Neural cell (in vitro differentiated cells): ENCODE results near the gene NIPA2. TPM values are rescaled to one million over a fixed set of nuclear protein-coding genes. Genes with fewer than 3 reads are reported as not detected.

Experiments
- H2AFZ ChIP-seq: fragments of 200-600, 300-800 bp; sonication (generic), shearing (Covaris generic); 2 replicates; pipeline ENCODE4 v1.6.0; 2014; ENCODE audit warnings: low read depth, mild to moderate bottlenecking, antibody characterized with exemption, low read length, moderate library complexity
- H3F3A ChIP-seq: fragments of 200-600 bp; shearing (Covaris generic); 2 replicates; pipeline ENCODE4 v1.6.1; 2016; ENCODE audit warnings: mild to moderate bottlenecking, moderate library complexity, mixed read lengths, antibody characterized with exemption, low read length; ENCODE audit not compliant: insufficient read depth, poor library complexity, severe bottlenecking
- H3K27ac ChIP-seq: fragments of 200-600, 300-800 bp; sonication (generic), shearing (Covaris generic); 2 replicates; pipeline ENCODE4 v1.5.1; 2014; ENCODE audit warnings: mild to moderate bottlenecking, low read length, moderate library complexity
- H3K27me3 ChIP-seq: fragments of 300-800, 200-600 bp; sonication (generic), shearing (Covaris generic); 2 replicates; pipeline ENCODE4 v1.6.0; 2014; ENCODE audit warnings: mild to moderate bottlenecking, low read depth, low read length, moderate library complexity; ENCODE audit not compliant: insufficient read depth
- H3K36me3 ChIP-seq: fragments of 300-800, 200-600 bp; sonication (generic), shearing (Covaris generic); 2 replicates; pipeline ENCODE4 v1.5.1; 2014; ENCODE audit warnings: mild to moderate bottlenecking, antibody characterized with exemption, low read length, moderate library complexity; ENCODE audit not compliant: insufficient read depth
- H3K4me2 ChIP-seq: fragments of 300-800, 200-600 bp; sonication (generic), shearing (Covaris generic); 2 replicates; pipeline ENCODE4 v1.6.0; 2014; ENCODE audit warnings: mild to moderate bottlenecking, low read length
- H3K4me3 ChIP-seq: fragments of 300-800, 200-600 bp; sonication (generic), shearing (Covaris generic); 2 replicates; pipeline ENCODE4 v1.5.1; 2014; ENCODE audit warnings: mild to moderate bottlenecking, low read length, moderate library complexity
- H3K79me2 ChIP-seq: fragments of 200-600 bp; shearing (Covaris generic); replicated peaks from 2 replicates; pipeline ENCODE4 v1.6.0; 2014; ENCODE audit warnings: mild to moderate bottlenecking, low read length, moderate library complexity; ENCODE audit not compliant: insufficient read depth
- H3K9ac ChIP-seq: fragments of 300-800, 200-600 bp; sonication (generic), shearing (Covaris generic); 2 replicates; pipeline ENCODE4 v1.6.1; 2016; ENCODE audit warnings: mild to moderate bottlenecking, low read length, mixed read lengths
- H3K9me2 ChIP-seq: fragments of 200-600 bp; shearing (Covaris generic); 2 replicates; pipeline ENCODE4 v1.6.1; 2016; ENCODE audit warnings: mild to moderate bottlenecking, low read length, mixed read lengths; ENCODE audit not compliant: insufficient read depth
- H3K9me3 ChIP-seq: fragments of 200-600, 300-800 bp; sonication (generic), shearing (Covaris generic); 2 replicates; pipeline ENCODE4 v1.6.1; 2016; ENCODE audit warnings: mild to moderate bottlenecking, mixed run types, low read length, moderate library complexity, mixed read lengths
- H4K20me1 ChIP-seq: fragments of 200-600 bp; shearing (Covaris generic); 2 replicates; pipeline ENCODE4 v1.6.1; 2016; ENCODE audit warnings: mild to moderate bottlenecking, mixed run types; ENCODE audit not compliant: insufficient read depth
- EP300 ChIP-seq: fragments of 450-650 bp; conservative IDR thresholded peaks from 2 replicates; pipeline ENCODE4 v1.6.1; 2014; ENCODE audit warnings: antibody characterized with exemption, mild to moderate bottlenecking, moderate library complexity; ENCODE audit not compliant: poor library complexity, severe bottlenecking
- EZH2 ChIP-seq: fragments of 200-600, 300-800 bp; shearing (Covaris generic), sonication (generic); IDR thresholded peaks from 2 replicates; pipeline ENCODE4 v1.6.1; 2014; ENCODE audit warnings: antibody characterized with exemption, low read length, borderline replicate concordance, mild to moderate bottlenecking; ENCODE audit not compliant: insufficient read depth, poor library complexity, severe bottlenecking
- MXI1 ChIP-seq: fragments of 450-650 bp; conservative IDR thresholded peaks from 2 replicates; pipeline ENCODE4 v1.6.1; 2014; ENCODE audit warnings: antibody characterized with exemption, mild to moderate bottlenecking; ENCODE audit not compliant: poor library complexity, severe bottlenecking
- POLR2AphosphoS5 ChIP-seq: IDR thresholded peaks from 2 replicates; pipeline ENCODE4 v1.6.1; 2012
- RAD21 ChIP-seq: fragments of 450-650 bp; conservative IDR thresholded peaks from 2 replicates; pipeline ENCODE4 v1.6.1; 2014; ENCODE audit warnings: antibody characterized with exemption, mild to moderate bottlenecking, moderate library complexity
- SMC3 ChIP-seq: fragments of 450-650 bp; conservative IDR thresholded peaks from 2 replicates; pipeline ENCODE4 v1.6.1; 2014; ENCODE audit warnings: antibody characterized with exemption, mild to moderate bottlenecking, moderate library complexity; ENCODE audit not compliant: poor library complexity
- TAF1 ChIP-seq: IDR thresholded peaks from 2 replicates; pipeline ENCODE4 v1.6.1; 2012; ENCODE audit warnings: low read depth
- polyA plus RNA-seq: library from polyadenylated mRNA; depleted of rRNA; stranded (reverse); fragments of >200 nt; gene quantifications from 2 replicates; pipeline ENCODE4 v1.2.3, GENCODE V29; 2014
- TF ChIP-seq, protein P1 (sequence below): IDR thresholded peaks from 2 replicates; pipeline ENCODE4 v1.6.1; 2012; ENCODE audit warnings: borderline replicate concordance
- TF ChIP-seq, protein P2 (sequence below): fragments of 450-650 bp; IDR thresholded peaks from 2 replicates; pipeline ENCODE4 v1.5.1; 2014; ENCODE audit warnings: antibody characterized with exemption, mild to moderate bottlenecking, moderate library complexity; ENCODE audit not compliant: poor library complexity, severe bottlenecking

NIPA2 gene
- polyA plus RNA-seq, 1 donor from 2014 or later: 52.6 TPM

DNA sequence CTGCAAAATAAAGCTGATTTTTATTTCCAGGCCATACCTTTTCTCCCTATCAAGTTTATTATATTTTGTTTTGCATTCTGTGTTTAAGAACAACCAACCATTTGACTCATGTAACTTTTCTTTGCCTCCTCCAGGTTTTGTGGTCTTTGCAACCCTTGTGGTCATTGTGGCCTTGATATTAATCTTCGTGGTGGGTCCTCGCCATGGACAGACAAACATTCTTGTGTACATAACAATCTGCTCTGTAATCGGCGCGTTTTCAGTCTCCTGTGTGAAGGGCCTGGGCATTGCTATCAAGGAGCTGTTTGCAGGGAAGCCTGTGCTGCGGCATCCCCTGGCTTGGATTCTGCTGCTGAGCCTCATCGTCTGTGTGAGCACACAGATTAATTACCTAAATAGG is 27.6 kb downstream of the NIPA2 start:
- Histone ChIP-seq H2AFZ (no peak overlapping the region), H3K27me3 (no peaks in the 10 kb centered on the region), H4K20me1 (no peaks in the 10 kb centered on the region), H3K9me3 (no peaks in the 10 kb centered on the region), H3K9me2 (no peaks in the 10 kb centered on the region), H3K4me2 (no peak overlapping the region), H3K9ac (no peak overlapping the region), H3K79me2 (no peaks in the 10 kb centered on the region), H3K36me3 (no peaks in the 10 kb centered on the region), H3K4me3 (no peak overlapping the region), H3K27ac (no peak overlapping the region), H3F3A (no peaks in the 10 kb centered on the region)
- TF ChIP-seq EZH2: no peak
- no peak for TF ChIP-seq POLR2AphosphoS5
- TF ChIP-seq, protein P1, sequence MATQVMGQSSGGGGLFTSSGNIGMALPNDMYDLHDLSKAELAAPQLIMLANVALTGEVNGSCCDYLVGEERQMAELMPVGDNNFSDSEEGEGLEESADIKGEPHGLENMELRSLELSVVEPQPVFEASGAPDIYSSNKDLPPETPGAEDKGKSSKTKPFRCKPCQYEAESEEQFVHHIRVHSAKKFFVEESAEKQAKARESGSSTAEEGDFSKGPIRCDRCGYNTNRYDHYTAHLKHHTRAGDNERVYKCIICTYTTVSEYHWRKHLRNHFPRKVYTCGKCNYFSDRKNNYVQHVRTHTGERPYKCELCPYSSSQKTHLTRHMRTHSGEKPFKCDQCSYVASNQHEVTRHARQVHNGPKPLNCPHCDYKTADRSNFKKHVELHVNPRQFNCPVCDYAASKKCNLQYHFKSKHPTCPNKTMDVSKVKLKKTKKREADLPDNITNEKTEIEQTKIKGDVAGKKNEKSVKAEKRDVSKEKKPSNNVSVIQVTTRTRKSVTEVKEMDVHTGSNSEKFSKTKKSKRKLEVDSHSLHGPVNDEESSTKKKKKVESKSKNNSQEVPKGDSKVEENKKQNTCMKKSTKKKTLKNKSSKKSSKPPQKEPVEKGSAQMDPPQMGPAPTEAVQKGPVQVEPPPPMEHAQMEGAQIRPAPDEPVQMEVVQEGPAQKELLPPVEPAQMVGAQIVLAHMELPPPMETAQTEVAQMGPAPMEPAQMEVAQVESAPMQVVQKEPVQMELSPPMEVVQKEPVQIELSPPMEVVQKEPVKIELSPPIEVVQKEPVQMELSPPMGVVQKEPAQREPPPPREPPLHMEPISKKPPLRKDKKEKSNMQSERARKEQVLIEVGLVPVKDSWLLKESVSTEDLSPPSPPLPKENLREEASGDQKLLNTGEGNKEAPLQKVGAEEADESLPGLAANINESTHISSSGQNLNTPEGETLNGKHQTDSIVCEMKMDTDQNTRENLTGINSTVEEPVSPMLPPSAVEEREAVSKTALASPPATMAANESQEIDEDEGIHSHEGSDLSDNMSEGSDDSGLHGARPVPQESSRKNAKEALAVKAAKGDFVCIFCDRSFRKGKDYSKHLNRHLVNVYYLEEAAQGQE: no peak
- TF ChIP-seq RAD21: no peak
- TF ChIP-seq MXI1: no peak
- TF ChIP-seq SMC3: no peak
- no peak for TF ChIP-seq TAF1
- TF ChIP-seq, protein P2, sequence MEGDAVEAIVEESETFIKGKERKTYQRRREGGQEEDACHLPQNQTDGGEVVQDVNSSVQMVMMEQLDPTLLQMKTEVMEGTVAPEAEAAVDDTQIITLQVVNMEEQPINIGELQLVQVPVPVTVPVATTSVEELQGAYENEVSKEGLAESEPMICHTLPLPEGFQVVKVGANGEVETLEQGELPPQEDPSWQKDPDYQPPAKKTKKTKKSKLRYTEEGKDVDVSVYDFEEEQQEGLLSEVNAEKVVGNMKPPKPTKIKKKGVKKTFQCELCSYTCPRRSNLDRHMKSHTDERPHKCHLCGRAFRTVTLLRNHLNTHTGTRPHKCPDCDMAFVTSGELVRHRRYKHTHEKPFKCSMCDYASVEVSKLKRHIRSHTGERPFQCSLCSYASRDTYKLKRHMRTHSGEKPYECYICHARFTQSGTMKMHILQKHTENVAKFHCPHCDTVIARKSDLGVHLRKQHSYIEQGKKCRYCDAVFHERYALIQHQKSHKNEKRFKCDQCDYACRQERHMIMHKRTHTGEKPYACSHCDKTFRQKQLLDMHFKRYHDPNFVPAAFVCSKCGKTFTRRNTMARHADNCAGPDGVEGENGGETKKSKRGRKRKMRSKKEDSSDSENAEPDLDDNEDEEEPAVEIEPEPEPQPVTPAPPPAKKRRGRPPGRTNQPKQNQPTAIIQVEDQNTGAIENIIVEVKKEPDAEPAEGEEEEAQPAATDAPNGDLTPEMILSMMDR: no peak

DNA sequence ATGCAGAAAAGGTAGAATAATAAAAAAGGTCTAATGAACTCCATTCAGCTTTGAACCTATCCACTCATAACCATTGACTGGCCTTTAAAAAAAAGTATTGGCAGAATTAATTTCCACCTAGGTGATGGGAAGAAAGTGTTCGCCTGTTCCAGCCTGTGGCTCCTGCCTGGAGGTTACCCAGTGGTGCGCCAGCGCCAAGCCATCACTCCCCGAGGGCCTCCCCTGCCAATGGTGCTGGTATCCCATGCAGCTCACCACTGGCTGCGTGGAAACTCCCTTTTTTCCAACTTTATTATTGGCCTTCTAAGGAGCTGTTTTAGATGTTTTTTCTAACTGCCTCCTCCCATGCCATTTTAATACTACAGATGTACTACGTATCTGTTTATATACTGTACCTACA is 29.4 kb downstream of the NIPA2 start:
- Histone ChIP-seq H2AFZ (no peak overlapping the region), H3K27ac (no peak overlapping the region), H3K9me3 (no peaks in the 10 kb centered on the region), H3K4me3 (no peak overlapping the region), H3K27me3 (no peaks in the 10 kb centered on the region), H3K9ac (no peak overlapping the region), H4K20me1 (no peaks in the 10 kb centered on the region), H3F3A (no peaks in the 10 kb centered on the region), H3K36me3 (no peaks in the 10 kb centered on the region), H3K4me2 (no peak overlapping the region), H3K79me2 (no peaks in the 10 kb centered on the region), H3K9me2 (no peaks in the 10 kb centered on the region)
- TF ChIP-seq MXI1 (no peak), SMC3 (no peak), EZH2 (no peak), POLR2AphosphoS5 (no peak), EP300 (no peak), TAF1 (no peak), RAD21 (no peak)
- TF ChIP-seq, protein P1: no peak
- TF ChIP-seq, protein P2: no peak
